ENCODE data around the gene VSX1. TPM values are rescaled to one million over a fixed set of nuclear protein-coding genes. Genes with fewer than 3 reads are reported as not detected.
A peak's percentile ranks its signal among the peaks of the same experiment; 100 is the strongest.

The VSX1 gene
- polyA plus RNA-seq, 1 of the 3 experiments (the other 2 are of a cell fraction), result not detected

- H3K4me1 ChIP-seq (ENCODE audit: control insufficient read depth in 1 of 2, insufficient read depth in 2 of 2, low read depth in 1 of 2, low read length in 1 of 2), result peaks cover 0 to 15% of the 10 kb centered on the region in 2 experiments; a peak in 1 of 4 replicates
- 41% methylated on average over 20 of the region's 20 CpGs for WGBS (ENCODE audit: low lambda C conversion rate)
- no peaks in the 10 kb centered on the region for H3K36me3 ChIP-seq (replicated peaks in 1 of 2; ENCODE audit: control insufficient read depth in 1 of 2, insufficient read depth in 2 of 2, low read length in 1 of 2)
- no peaks in the 10 kb centered on the region for H4K20me1 ChIP-seq (ENCODE audit: insufficient read depth)
- DNase-seq, result peak; percentile 49
- ChIA-PET CTCF (interaction anchor here (0.8 to 1.8 kb wide), 2 partner anchors 19 to 65 kb away, joined by 4 to 6 read pairs; no protein-coding TSS in a partner anchor), POLR2A (no interaction called here)
- no peaks in the 10 kb centered on the region for H3K79me2 ChIP-seq (ENCODE audit: insufficient read depth)
- H3K4me3 ChIP-seq (ENCODE audit: low read depth in 2 of 2, low read length in 1 of 2), result peak overlapping the region; percentile 49 to 59; a peak in 2 of 4 replicates
- no peak overlapping the region for H3K9ac ChIP-seq
- no peaks in the 10 kb centered on the region for H3K9me2 ChIP-seq
- peaks cover 52% of the 10 kb centered on the region for H3K27me3 ChIP-seq (ENCODE audit: insufficient read depth)
- no peaks in the 10 kb centered on the region for H3K9me3 ChIP-seq
- peak overlapping the region; percentile 78; the same call in 1 of the 2 replicates for H2AFZ ChIP-seq (ENCODE audit: low read depth)
- H3F3A ChIP-seq (replicated peaks; ENCODE audit: insufficient read depth), result no peaks in the 10 kb centered on the region
- no peak overlapping the region for H3K27ac ChIP-seq (ENCODE audit: low read depth in 2 of 2, low read length in 1 of 2)
- no peak for TF ChIP-seq RXRA (IDR thresholded peaks at IDR 0.05; ENCODE audit: borderline replicate concordance, low read depth)
- no peak for TF ChIP-seq FOSL2 (IDR thresholded peaks at IDR 0.05; ENCODE audit: borderline replicate concordance, low read depth)
- no peak for TF ChIP-seq JUND (IDR thresholded peaks at IDR 0.05)
- no peak for TF ChIP-seq TEAD4 (IDR thresholded peaks at IDR 0.05; ENCODE audit: borderline replicate concordance, insufficient read depth)
- TF ChIP-seq POLR2AphosphoS5 (IDR thresholded peaks at IDR 0.05; ENCODE audit: low read depth, low read length), result no peak
- TF ChIP-seq RAD21 (IDR thresholded peaks at IDR 0.05; ENCODE audit: low read length), result no peak
- no peak for TF ChIP-seq RCOR1 (IDR thresholded peaks at IDR 0.05; ENCODE audit: low read length)
- TF ChIP-seq ELF1 (IDR thresholded peaks at IDR 0.05), result no peak
- no peak for TF ChIP-seq EP300 (IDR thresholded peaks at IDR 0.05; ENCODE audit: borderline replicate concordance in 1 of 2, low read depth in 1 of 2, low read length in 1 of 2)
- no peak for TF ChIP-seq EZH2phosphoT487 (IDR thresholded peaks at IDR 0.05; ENCODE audit: borderline replicate concordance, low read depth)
- H3K4me2 ChIP-seq, result peak overlapping the region; percentile 91
These were observed 22.8 kb downstream of the VSX1 start for GRCh38 chr20:25058847-25059810.

DNA sequence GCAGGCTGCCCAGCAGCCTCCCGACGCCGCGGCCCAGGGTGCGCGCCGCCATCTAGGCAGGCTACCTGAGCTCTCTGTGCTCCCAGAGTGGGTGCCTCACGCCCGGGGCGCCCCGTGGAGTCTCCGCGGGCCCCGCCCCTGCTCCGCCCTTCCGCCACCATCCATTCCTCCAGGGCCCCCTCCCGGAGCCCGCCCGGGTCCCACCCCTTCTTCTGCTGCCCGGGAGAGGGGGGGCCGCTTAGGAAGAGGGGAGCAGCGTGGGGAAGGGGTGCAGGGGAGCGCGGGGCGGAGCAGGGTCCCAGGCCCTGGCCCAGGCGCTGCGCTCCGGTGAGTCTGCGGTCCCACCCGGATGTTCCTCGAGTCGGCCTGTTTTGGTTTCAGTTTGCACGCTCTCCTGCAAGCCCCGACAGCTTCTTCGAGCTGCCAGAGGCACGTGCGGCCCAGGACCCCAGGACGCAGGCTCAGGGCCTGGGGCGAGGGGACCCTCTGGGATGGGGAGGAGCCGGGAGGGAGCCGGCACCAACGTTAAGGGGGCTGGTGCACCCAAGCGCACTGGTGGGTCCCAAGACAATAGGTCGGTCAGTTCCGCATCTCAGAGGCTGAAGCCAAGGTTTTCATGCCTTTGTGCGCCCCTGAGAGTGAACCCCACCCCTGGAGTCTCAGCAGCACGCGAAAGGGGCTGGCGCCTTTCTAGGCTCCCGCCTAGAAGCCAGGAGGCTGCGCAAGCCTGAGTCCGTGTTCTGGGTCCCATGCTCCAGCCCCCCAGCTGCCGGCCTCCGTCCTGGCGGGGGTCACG is 23.7 kb downstream of the VSX1 start, which contains the start of gene ACSS1:
Gene ACSS1 (minus strand): TSS at position 89 of the 796 bp plus-strand sequence. CDS start 37 bp downstream, at position 52.
- H3K79me2 ChIP-seq (ENCODE audit: insufficient read depth), result no peaks in the 10 kb centered on the region
- peak within 1 kb of the TSS; percentile 91 for H3K4me2 ChIP-seq
- WGBS (ENCODE audit: low lambda C conversion rate), result 13% methylated on average over 15 of the region's 56 CpGs
- H3K27ac ChIP-seq (ENCODE audit: low read depth in 2 of 2, low read length in 1 of 2), result no peak within 1 kb of the TSS
- peak within 1 kb of the TSS; percentile 39; the same call in 1 of the 2 replicates for H3K9ac ChIP-seq
- no peaks in the 10 kb centered on the region for H3K9me3 ChIP-seq
- H4K20me1 ChIP-seq (ENCODE audit: insufficient read depth), result no peaks in the 10 kb centered on the region
- no peaks in the 10 kb centered on the region for H3K36me3 ChIP-seq (replicated peaks in 1 of 2; ENCODE audit: control insufficient read depth in 1 of 2, insufficient read depth in 2 of 2, low read length in 1 of 2)
- ChIA-PET CTCF (no interaction called here), POLR2A (no interaction called here)
- peaks cover 43% of the 10 kb centered on the region for H3K27me3 ChIP-seq (ENCODE audit: insufficient read depth)
- no peaks in the 10 kb centered on the region for H3K9me2 ChIP-seq
- H3K4me3 ChIP-seq (ENCODE audit: low read depth in 2 of 2, low read length in 1 of 2), result peak within 1 kb of the TSS; percentile 49 to 59
- no peaks in the 10 kb centered on the region for H3F3A ChIP-seq (replicated peaks; ENCODE audit: insufficient read depth)
- H3K4me1 ChIP-seq (ENCODE audit: control insufficient read depth in 1 of 2, insufficient read depth in 2 of 2, low read depth in 1 of 2, low read length in 1 of 2), result peaks cover 0 to 15% of the 10 kb centered on the region in 2 experiments; a peak in 1 of 4 replicates
- no peak for TF ChIP-seq GABPA (IDR thresholded peaks at IDR 0.05; ENCODE audit: low read depth)
- no peak for TF ChIP-seq JUND (IDR thresholded peaks at IDR 0.05)
- TF ChIP-seq, protein P1, sequence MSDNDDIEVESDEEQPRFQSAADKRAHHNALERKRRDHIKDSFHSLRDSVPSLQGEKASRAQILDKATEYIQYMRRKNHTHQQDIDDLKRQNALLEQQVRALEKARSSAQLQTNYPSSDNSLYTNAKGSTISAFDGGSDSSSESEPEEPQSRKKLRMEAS (IDR thresholded peaks at IDR 0.05; ENCODE audit: low read depth), result peak; percentile 87
- peak within 1 kb of the TSS; percentile 78 for H2AFZ ChIP-seq (ENCODE audit: low read depth)
- DNase-seq, result peak; percentile 63

Measured in SK-N-SH (cell line).